T-helper 17 cell (primary cell): ENCODE results near the gene KCNQ1OT1. TPM values are rescaled to one million over a fixed set of nuclear protein-coding genes. Genes with fewer than 3 reads are reported as not detected.

Source experiments
- ATAC-seq: fragments of 150-1000 bp; cut with Tn5 transposase; 2 replicates; pipeline ENCODE4 v1.10.0; 2021; ENCODE audit warnings: mild to moderate bottlenecking, moderate library complexity
- DNase-seq, 3 donors: peaks; one replicate each; pipeline versions ENCODE4 v3.0.0 to v3.0.0-alpha.2; 2020 to 2021
- H3K9me3 ChIP-seq: one replicate; pipeline ENCODE4 v1.7.0; 2013; ENCODE audit warnings: low read length, mild to moderate bottlenecking; ENCODE audit not compliant: control insufficient read depth, poor library complexity, severe bottlenecking
- H3K27ac Mint-ChIP-seq: one replicate; pipeline ENCODE4 v1.8.0; 2022; ENCODE audit warnings: mild to moderate bottlenecking, moderate library complexity, mixed read lengths
- H3K27me3 Mint-ChIP-seq: one replicate; pipeline ENCODE4 v1.8.0; 2022; ENCODE audit warnings: mixed read lengths
- H3K36me3 Mint-ChIP-seq: one replicate; pipeline ENCODE4 v1.8.0; 2022; ENCODE audit warnings: low read depth, mixed read lengths
- H3K4me1 Mint-ChIP-seq: one replicate; pipeline ENCODE4 v1.8.0; 2022; ENCODE audit warnings: mild to moderate bottlenecking, mixed read lengths
- H3K4me3 Mint-ChIP-seq: one replicate; pipeline ENCODE4 v1.8.0; 2022; ENCODE audit warnings: mild to moderate bottlenecking, moderate library complexity, mixed read lengths
- total RNA-seq, 4 donors: library from RNA in 2 of 4; stranded (reverse) in 2 of 4; gene quantifications; one replicate each; pipeline ENCODE4 v1.2.3 and lab custom pipeline; 2022 to 2026

KCNQ1OT1 gene
- total RNA-seq, 2 donors from 2014 or later, result 0.20 to 0.23 TPM

- Mint-ChIP-seq H3K36me3 (no peaks in the 10 kb centered on the region), H3K4me3 (no peak overlapping the region), H3K27me3 (no peaks in the 10 kb centered on the region), H3K27ac (no peak overlapping the region), H3K4me1 (peaks cover 6% of the 10 kb centered on the region)
- DNase-seq, result no peak
- H3K9me3 ChIP-seq, result no peaks in the 10 kb centered on the region
- no peak for ATAC-seq
These were observed 41.8 kb upstream of the KCNQ1OT1 start for GRCh38 chr11:2741377-2742131.

- H3K4me3 Mint-ChIP-seq, result no peak overlapping the region
- no peak for DNase-seq
- peaks cover 6% of the 10 kb centered on the region for H3K4me1 Mint-ChIP-seq
- no peaks in the 10 kb centered on the region for H3K27me3 Mint-ChIP-seq
- no peaks in the 10 kb centered on the region for H3K9me3 ChIP-seq
- no peak overlapping the region for H3K27ac Mint-ChIP-seq
- ATAC-seq, result no peak
- no peaks in the 10 kb centered on the region for H3K36me3 Mint-ChIP-seq
These were observed 41.2 kb upstream of the KCNQ1OT1 start for GRCh38 chr11:2741006-2741376.

- H3K36me3 Mint-ChIP-seq, result no peaks in the 10 kb centered on the region
- peaks cover 6% of the 10 kb centered on the region for H3K4me1 Mint-ChIP-seq
- H3K4me3 Mint-ChIP-seq, result no peak overlapping the region
- H3K9me3 ChIP-seq, result no peaks in the 10 kb centered on the region
- ATAC-seq, result no peak
- DNase-seq, result no peak
- no peak overlapping the region for H3K27ac Mint-ChIP-seq
- no peaks in the 10 kb centered on the region for H3K27me3 Mint-ChIP-seq
These were observed 40.6 kb upstream of the KCNQ1OT1 start for GRCh38 chr11:2740275-2740940.

GRCh38 chr11:2739531-2740274 is 39.9 kb upstream of the KCNQ1OT1 start:
- H3K4me1 Mint-ChIP-seq, result peaks cover 6% of the 10 kb centered on the region
- no peaks in the 10 kb centered on the region for H3K36me3 Mint-ChIP-seq
- no peak overlapping the region for H3K4me3 Mint-ChIP-seq
- ATAC-seq (no peak), DNase-seq (no peak)
- no peak overlapping the region for H3K27ac Mint-ChIP-seq
- H3K27me3 Mint-ChIP-seq, result no peaks in the 10 kb centered on the region
- no peaks in the 10 kb centered on the region for H3K9me3 ChIP-seq

GRCh38 chr11:2738551-2739431 is 39.0 kb upstream of the KCNQ1OT1 start:
- H3K27ac Mint-ChIP-seq, result no peak overlapping the region
- H3K4me3 Mint-ChIP-seq, result no peak overlapping the region
- H3K36me3 Mint-ChIP-seq, result no peaks in the 10 kb centered on the region
- H3K4me1 Mint-ChIP-seq, result peaks cover 10% of the 10 kb centered on the region
- ATAC-seq, result no peak
- H3K9me3 ChIP-seq, result no peaks in the 10 kb centered on the region
- no peaks in the 10 kb centered on the region for H3K27me3 Mint-ChIP-seq
- no peak for DNase-seq

GRCh38 chr11:2737866-2738265 is 38.1 kb upstream of the KCNQ1OT1 start:
- Mint-ChIP-seq H3K36me3 (no peaks in the 10 kb centered on the region), H3K27me3 (no peaks in the 10 kb centered on the region), H3K4me1 (peaks cover 11% of the 10 kb centered on the region), H3K4me3 (no peak overlapping the region), H3K27ac (peak overlapping the region; percentile 16)
- H3K9me3 ChIP-seq, result no peaks in the 10 kb centered on the region
- ATAC-seq (no peak), DNase-seq (no peak)

- ATAC-seq (no peak), DNase-seq (no peak)
- no peaks in the 10 kb centered on the region for H3K27me3 Mint-ChIP-seq
- H3K4me3 Mint-ChIP-seq, result no peak overlapping the region
- peaks cover 11% of the 10 kb centered on the region for H3K4me1 Mint-ChIP-seq
- H3K27ac Mint-ChIP-seq, result peak overlapping the region; percentile 16
- H3K36me3 Mint-ChIP-seq, result no peaks in the 10 kb centered on the region
- H3K9me3 ChIP-seq, result no peaks in the 10 kb centered on the region
These were observed 37.4 kb upstream of the KCNQ1OT1 start for GRCh38 chr11:2737226-2737590.

- Mint-ChIP-seq H3K36me3 (no peaks in the 10 kb centered on the region), H3K27me3 (no peaks in the 10 kb centered on the region), H3K27ac (no peak overlapping the region), H3K4me1 (peaks cover 8% of the 10 kb centered on the region), H3K4me3 (no peak overlapping the region)
- DNase-seq, result no peak
- H3K9me3 ChIP-seq, result no peaks in the 10 kb centered on the region
- no peak for ATAC-seq
These were observed 36.9 kb upstream of the KCNQ1OT1 start for GRCh38 chr11:2736577-2737225.

GRCh38 chr11:2735053-2735589 is 35.3 kb upstream of the KCNQ1OT1 start:
- ATAC-seq (no peak), DNase-seq (no peak)
- Mint-ChIP-seq H3K4me1 (peaks cover 8% of the 10 kb centered on the region), H3K27me3 (no peaks in the 10 kb centered on the region), H3K4me3 (no peak overlapping the region), H3K36me3 (no peaks in the 10 kb centered on the region), H3K27ac (no peak overlapping the region)
- no peaks in the 10 kb centered on the region for H3K9me3 ChIP-seq

- DNase-seq (no peak), ATAC-seq (no peak)
- no peaks in the 10 kb centered on the region for H3K27me3 Mint-ChIP-seq
These were observed 34.6 kb upstream of the KCNQ1OT1 start for GRCh38 chr11:2734181-2735052.

GRCh38 chr11:2732940-2733628 is 33.3 kb upstream of the KCNQ1OT1 start:
- H3K9me3 ChIP-seq, result no peaks in the 10 kb centered on the region
- ATAC-seq, result no peak
- no peak for DNase-seq
- H3K4me3 Mint-ChIP-seq, result no peak overlapping the region
- H3K27me3 Mint-ChIP-seq, result no peaks in the 10 kb centered on the region
- no peak overlapping the region for H3K27ac Mint-ChIP-seq
- no peaks in the 10 kb centered on the region for H3K36me3 Mint-ChIP-seq
- peaks cover 10% of the 10 kb centered on the region for H3K4me1 Mint-ChIP-seq

More at GRCh38 chr11:2734181-2735052, 34.6 kb upstream of the KCNQ1OT1 start:
- Mint-ChIP-seq H3K27ac (no peak overlapping the region), H3K4me3 (no peak overlapping the region), H3K36me3 (no peaks in the 10 kb centered on the region), H3K4me1 (peaks cover 10% of the 10 kb centered on the region)
- no peaks in the 10 kb centered on the region for H3K9me3 ChIP-seq
